ENCODE measurements around the gene OR2A42.
"Not testable (repeated sequence)": the region's sequence is repeated elsewhere in the genome, so short reads cannot be mapped to it uniquely, and the experiment has no call there.

OR2A42 gene

DNA sequence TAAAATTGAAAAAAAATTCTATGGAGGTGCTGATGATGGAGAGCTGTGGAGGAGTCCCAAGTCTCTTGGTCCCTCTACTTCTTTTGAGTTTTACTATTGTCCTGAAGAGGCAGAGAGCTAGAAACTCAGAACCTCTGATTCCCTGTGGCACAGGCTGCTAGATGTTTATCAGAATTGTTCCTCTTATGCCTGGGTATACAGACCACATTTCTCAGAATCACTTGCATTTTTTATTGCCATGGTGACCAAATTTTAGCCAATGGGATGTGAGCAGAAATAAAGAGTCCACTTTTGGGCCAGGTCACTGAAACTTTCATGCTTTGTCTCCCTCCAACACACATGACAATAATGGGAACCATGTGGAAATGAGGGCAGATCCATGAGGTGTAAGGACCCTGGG, 15.7 kb downstream of the OR2A42 start:
- DNase-seq (ENCODE audit: low read depth) = not testable (repeated sequence)

DNA sequence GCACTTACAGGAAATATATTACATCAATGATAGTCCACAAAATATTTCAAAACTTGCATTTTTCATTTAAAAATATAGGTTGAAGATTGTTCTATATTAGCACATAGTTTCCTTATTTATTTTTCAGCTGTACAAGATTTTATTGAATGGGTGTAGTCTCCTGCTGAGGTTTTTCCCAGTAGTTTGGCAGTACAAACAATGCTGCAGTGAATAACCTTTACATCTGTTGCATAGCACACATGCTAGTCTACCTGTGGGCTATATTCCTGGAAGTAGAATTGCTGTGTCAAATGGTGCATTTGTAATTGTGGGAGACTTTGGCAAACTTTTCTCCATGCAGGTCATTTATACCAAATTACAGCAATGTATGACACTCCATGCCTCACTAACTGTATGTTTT, 18.9 kb downstream of the OR2A42 start:
- DNase-seq (ENCODE audit: low read depth) = not testable (repeated sequence)

DNA sequence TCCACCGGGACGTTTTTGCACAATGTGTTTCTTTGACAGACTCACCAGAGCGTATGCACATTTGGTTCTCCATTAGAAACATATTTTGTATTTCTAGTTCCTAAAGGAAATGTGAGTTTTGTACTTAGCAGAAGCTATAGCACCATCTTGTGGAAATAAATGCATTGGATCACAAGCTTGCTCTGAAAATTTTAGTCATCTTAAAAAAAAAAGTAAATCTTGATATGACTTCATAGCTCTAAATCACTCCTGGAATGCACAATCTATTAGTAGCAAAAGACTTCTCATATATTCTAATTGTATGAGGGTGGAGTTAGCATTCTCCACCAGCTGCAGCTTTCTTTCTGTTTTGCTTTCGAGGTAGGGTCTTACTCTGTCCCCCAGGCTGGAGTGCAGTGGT, 20.3 kb downstream of the OR2A42 start:
- not testable (repeated sequence) for DNase-seq (ENCODE audit: low read depth)

DNA sequence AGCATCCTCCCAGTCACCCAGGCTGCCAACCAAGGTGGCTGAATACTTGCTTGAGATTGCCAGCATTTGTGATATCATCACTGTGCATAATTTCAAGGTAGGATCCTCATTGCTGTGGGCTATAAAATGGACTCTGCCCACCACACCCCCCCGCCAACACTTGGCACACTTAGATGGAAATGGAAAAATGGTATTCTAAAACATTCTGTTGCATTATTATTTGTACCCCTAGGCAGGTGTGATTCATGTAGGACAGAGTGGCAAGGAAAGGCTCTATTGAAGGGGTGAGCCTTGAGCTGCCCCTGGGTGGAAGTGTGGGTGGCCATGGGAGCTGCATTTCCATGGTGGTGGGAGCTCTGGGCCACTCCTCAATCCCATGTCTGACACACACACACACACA, 20.8 kb downstream of the OR2A42 start:
- DNase-seq (ENCODE audit: low read depth) = not testable (repeated sequence)

DNA sequence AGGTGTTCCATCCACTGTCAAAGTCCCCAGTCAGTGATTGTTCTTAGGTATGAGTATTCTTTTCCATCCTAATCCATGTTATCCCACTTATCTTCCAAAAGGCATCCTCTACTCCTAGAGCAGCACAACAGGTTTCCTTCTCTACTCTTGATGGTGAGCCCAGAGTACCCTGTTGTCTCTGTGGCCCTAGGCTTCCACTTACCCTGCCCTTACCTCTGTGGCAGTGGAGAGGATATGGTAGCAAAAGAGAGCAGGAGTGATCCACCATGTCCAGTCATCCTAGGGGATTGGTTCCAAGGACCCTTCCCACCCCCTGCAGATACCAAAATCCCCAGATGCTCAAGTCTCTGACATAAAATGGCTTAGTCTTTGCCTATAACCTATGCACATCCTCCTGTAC, 22.2 kb downstream of the OR2A42 start:
- DNase-seq (ENCODE audit: low read depth) = not testable (repeated sequence)

DNA sequence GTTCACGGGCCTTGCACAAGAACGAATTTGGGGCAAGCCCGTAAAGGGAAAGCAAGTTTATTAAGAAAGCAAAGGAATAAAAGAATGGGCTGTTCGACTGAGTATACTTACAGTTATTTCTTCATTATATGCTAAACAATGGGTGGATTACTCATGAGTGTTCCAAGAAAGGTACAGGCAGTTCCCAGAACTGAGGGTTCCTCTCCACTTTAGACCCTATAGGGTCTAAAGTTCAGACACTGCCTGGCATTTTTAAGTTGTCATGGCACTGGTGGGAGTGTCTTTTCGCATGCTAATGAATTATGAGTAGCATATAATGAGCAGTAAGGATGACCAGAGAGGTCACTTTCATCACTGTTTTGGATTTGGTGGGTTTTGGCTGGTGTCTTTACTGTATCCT, 34.1 kb downstream of the OR2A42 start:
- not testable (repeated sequence) for DNase-seq (ENCODE audit: low read depth)

DNA sequence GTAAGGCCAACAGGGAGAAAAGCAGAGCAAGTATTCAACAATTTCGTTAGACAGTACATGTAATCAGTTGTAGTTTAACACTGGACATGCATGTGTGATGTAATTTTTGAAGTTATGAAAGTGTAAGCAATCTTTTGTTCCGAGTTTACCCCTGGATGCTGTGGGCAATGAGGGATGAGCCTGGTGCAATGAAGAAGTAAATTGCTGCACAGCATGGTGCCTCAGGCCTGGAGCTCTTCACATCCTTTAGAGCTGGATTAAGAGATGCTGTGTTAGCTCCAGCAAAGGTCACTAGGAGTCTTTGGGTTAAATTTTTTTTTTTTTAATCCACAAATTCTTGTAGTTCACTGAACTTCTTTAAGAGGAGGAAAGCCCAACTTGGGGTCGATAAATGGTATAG, 36.3 kb downstream of the OR2A42 start:
- not testable (repeated sequence) for DNase-seq (ENCODE audit: low read depth)

DNA sequence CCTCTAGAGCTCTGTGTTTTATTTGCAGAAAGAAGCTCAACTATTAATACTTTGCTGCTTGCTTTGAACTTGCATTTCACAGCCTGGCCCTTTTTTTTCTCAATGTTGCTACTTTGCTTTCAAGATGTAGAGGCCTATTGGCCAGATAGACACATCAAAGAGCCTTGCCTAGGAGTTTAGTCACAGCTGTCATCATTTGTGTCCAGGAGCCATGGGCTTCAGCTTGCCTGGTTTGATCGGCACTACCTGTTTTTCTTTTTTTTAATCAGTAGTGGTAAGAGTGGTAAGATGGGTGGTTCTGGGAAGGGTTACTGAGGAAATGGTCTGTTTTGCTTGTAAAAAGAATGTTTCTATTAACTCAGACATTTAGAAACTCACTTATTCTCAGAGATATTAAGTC, 37.4 kb downstream of the OR2A42 start:
- not testable (repeated sequence) for DNase-seq (ENCODE audit: low read depth)

DNA sequence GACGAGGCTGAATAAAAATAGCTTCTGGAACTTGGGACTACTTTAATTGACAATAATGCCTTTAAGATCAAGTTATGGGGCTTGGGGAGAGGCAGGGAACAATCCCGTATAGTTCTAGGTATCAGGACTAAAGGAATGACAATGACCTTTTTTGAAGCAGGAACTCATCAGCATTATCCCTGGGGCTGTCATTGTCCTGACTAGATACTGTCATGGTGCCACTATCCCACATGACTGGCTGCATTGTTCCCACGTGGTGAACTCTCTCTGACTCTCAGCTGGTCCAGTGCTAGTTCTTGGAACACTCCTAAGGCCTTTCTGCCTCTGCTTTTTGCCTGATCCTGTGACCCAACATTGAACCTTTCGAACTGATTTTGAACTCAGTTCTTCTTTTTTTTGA, 40.5 kb downstream of the OR2A42 start:
- not testable (repeated sequence) for DNase-seq (ENCODE audit: low read depth)

DNA sequence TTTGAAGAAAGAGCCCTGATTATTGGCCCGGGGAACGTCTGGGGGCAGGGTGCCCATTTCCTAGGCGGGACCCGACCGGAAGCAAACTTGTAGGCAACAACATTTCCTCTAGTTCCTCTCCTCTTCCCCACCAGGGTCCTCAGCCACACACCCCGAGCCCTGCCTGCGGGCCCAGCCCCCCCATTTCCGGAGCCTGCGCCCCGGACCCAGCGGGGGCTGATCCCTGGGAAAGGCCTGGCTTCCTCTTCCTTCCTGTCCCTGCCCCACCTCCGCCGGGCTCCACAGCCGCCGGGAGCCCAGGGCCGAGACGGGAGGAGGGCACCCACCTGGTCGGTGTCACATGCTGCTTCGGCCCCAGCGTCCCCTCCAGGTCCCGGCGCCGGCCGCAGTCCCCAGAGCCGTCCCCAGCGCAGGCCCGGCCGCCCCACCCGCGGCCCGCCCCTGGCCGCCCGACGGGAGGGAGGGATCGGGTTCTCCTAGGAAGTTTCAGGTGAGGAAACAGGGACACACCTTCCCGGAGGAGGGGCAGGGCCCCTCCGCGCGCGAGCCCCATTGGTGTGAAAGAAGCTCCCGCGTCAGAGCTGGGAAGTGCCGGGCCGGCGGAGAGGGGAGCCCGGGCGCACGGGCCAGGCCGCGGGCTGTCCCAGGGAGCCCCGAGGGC, 44.1 kb downstream of the OR2A42 start, which contains the start of gene ARHGEF35:
Gene ARHGEF35 (minus strand): TSS at position 622 of the 661 bp plus-strand sequence. CDS start 7,450 bp downstream, outside the sequence.
- DNase-seq (ENCODE audit: low read depth) = not testable (repeated sequence)

DNA sequence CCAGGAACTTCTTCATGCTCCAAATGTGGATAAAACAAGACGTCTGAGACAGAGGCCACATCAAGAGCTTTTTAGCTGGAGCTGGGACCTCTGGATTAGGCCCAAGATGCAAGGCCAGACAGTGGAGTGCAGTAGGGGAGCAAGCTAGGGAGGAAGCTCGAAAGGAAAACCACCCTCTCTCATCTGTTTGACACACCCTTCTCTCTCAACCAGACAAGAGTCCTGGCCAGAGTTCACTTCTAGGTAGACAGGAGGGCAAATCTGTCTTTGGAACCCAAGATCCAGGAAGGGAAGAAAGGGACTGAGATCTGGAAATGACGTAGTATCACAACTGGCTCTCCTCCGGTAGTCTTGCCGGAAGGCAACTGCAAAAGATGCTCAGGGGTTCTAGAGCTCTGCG, 45.0 kb downstream of the OR2A42 start:
- DNase-seq (ENCODE audit: low read depth) = not testable (repeated sequence)

DNA sequence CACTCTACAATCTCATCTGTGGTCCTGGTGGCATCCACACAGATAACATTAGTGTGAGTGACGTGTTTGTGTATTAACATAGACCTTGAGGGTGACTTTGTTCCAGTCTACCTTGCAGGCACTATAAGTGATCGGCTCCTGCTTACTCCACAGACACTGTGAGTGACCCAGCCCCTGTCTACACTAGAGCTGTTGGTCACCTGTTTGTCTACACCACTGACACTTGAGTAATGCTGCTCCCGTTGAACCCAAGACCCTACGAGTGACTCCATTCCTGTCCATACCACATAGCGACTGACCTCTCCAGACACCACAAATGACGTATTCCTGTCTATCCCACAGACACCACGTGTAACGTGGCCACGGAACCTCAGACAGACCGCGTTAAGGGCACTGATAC, 45.6 kb downstream of the OR2A42 start:
- DNase-seq (ENCODE audit: low read depth) = not testable (repeated sequence)

DNA sequence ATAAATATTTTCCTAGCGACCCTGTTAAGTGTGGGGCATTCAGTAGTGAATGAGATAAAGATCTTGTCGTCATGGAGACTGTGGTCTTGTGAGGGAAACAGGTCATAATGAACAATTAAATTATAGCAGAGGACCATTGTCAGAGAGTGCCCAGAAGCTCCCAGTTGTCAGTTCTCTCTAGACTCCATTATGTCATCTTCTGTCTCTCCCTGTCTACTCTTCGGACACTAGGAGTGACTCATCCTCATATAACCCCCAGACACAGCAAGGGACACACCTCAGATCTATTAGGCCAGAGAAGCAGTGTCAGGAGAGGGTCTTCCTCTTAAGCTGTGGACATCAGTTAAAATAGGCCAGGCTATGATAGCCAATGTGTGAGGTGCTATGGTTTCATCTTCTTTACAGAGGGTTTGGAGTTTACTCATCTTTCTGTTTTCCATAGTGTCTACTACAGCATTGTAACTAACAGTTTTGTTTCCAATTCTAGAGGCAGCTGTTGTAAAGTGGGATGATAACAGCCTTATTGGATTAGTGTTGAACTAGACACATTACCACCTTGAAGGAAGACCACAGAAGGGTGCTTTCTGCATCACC, 50.7 kb downstream of the OR2A42 start:
- not testable (repeated sequence) for DNase-seq (ENCODE audit: low read depth)

DNA sequence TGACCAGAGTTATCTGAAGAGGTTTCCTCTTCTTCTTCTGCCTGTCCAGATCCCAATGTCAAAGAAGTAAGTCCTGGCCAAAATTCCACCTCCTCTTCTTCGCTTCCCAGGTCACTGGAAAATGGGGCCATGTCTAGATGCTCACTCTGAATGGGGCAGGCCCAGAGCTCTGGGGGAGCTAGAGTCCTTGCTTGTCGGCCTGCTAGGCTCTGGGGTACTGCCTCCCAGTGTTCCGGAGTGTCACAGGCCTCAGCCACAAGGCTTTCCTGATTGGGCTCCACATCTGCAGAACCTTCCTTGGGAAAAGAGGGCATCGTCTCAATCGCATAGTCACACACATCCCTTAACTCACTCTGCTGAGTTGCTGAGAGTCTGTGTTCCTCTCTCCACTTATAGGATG, 51.6 kb downstream of the OR2A42 start:
- not testable (repeated sequence) for DNase-seq (ENCODE audit: low read depth)

DNA sequence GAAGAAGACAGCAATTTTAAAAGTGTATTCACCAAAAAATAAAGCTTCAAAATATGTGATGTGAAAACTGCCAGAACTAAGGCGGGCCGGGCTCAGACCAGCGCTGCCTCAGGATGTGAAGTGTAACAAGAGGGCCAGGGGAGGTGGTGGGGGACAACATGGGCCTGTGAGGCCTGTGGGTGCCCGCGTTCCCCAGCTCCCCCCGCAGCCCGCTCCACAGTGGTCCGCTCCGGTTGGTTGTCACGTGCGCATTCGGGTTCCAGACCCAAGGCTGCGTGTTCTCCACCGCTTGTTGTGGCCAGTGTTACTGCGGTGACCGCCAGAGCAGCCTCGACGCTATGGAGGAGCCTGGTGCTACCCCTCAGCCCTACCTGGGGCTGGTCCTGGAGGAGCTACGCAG, 56.2 kb downstream of the OR2A42 start, which contains the start of gene CTAGE4:
Gene CTAGE4 (plus strand): TSS at position 301 of the 400 bp plus-strand sequence. CDS start 38 bp downstream, at position 339.
- DNase-seq (ENCODE audit: low read depth) = not testable (repeated sequence)

DNA sequence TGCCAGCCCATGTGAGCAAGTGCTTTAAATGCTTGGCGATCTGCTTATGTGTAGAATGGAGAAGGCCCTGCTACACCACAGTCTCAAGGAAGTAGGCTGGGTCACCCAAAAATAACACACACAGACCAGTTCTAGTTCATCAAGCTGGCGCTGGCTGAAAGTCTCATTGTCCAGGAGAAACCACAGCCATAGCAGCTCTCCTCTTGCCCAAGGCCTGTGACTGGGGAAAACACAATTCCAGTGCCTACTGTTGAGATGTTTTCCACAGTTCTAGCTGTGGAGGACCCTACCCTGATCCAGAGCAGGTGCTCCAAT, 60.3 kb downstream of the OR2A42 start:
- DNase-seq (ENCODE audit: low read depth) = not testable (repeated sequence)

DNA sequence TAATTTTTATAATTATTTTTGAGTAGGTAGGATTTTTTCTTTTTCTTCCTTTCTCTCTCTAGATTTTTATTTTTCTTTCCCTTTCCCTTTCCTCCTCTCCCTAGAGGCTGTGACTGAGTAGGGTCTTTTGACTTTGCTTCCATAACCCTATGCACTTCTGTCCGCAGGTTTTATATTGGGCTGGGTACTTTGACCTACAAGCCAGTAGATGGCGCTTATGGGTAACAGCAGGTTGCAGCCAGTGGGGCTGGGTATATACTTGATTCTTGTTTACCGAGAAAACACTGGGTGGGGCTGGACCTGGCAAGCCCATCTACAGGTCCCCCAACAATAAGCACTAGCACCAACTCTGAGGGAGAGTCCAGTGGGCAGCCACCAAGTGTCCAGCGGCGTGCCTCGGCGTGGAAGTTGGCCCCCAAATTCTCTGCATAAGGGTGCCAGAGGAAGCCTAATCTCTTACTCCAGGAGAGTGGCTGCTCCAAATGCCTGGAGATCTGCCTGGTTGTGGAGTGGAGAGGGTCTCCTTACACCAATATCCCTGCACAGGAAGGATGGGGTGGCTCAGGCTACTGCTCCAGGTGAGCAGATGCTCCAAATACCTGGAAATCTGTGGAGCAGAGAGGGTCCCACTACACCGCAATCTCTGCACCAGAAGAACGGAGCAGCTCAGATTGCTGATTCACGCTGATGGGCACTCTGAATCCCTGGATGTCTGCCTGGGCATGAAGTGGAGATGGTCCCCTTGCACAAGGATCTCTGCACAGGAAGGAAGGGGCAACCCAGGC, 60.8 kb downstream of the OR2A42 start:
- DNase-seq (ENCODE audit: low read depth) = not testable (repeated sequence)

All from HS-5 (cell line).